K562 (cell line): Measurements from ENCODE around the gene RASSF1. TPM values are rescaled to one million over a fixed set of nuclear protein-coding genes. Genes with fewer than 3 reads are reported as not detected.

Experiments used
- ARNT ChIP-seq, 2 experiments: fragments of 450-650 bp; IDR thresholded peaks; 2 replicates each; pipeline ENCODE4 v1.6.1; 2016; ENCODE audit warnings: mild to moderate bottlenecking in 1 of 2
- E2F3 ChIP-seq: fragments of 250-450 bp; sonication (Bioruptor Pico); IDR thresholded peaks from 2 replicates; pipeline ENCODE4 v1.4.0; 2020; ENCODE audit warnings: mild to moderate bottlenecking
- ILK ChIP-seq: fragments of 450-650 bp; IDR thresholded peaks from 2 replicates; pipeline ENCODE4 v1.6.1; 2016; ENCODE audit warnings: missing genetic modification characterization, low read depth, mild to moderate bottlenecking, missing compliant biosample characterization, moderate library complexity, borderline replicate concordance
- KDM2B ChIP-seq: fragments of 250-450 bp; sonication (Bioruptor Pico); IDR thresholded peaks from 2 replicates; pipeline ENCODE4 v1.8.0; 2021; ENCODE audit warnings: mild to moderate bottlenecking, moderate library complexity
- KDM5B ChIP-seq: fragments of 200-600 bp; sonication (generic); IDR thresholded peaks from 2 replicates; pipeline ENCODE4 v1.6.1; 2012; ENCODE audit warnings: low read depth, mild to moderate bottlenecking, moderate library complexity, low read length, control low read depth, inconsistent platforms; ENCODE audit not compliant: insufficient replicate concordance
- MYNN ChIP-seq, 2 experiments: sonication (generic); formaldehyde crosslinking in 1 of 2; IDR thresholded peaks; 2 replicates each; pipeline versions ENCODE4 v1.5.0 to v1.6.1; 2016 to 2020; ENCODE audit warnings: antibody characterized with exemption in 1 of 2, missing genetic modification reagents in 1 of 2
- NFXL1 ChIP-seq: fragments of 450-650 bp; formaldehyde crosslinking; IDR thresholded peaks from 2 replicates; pipeline ENCODE4 v1.4.0; 2021; ENCODE audit warnings: mild to moderate bottlenecking
- PATZ1 ChIP-seq: fragments of 250-450 bp; sonication (Bioruptor Pico); IDR thresholded peaks from 2 replicates; pipeline ENCODE4 v1.5.0; 2020; ENCODE audit warnings: mild to moderate bottlenecking, borderline replicate concordance
- PBX2 ChIP-seq, 2 experiments: IDR thresholded peaks in 1 of 2; conservative IDR thresholded peaks in 1 of 2; 2 replicates each; pipeline ENCODE4 v1.6.1; 2016; ENCODE audit warnings: low read depth in 2 of 2, mild to moderate bottlenecking in 1 of 2, missing compliant biosample characterization in 1 of 2, missing genetic modification characterization in 1 of 2, moderate library complexity in 1 of 2
- PTRF ChIP-seq: fragments of 450-650 bp; IDR thresholded peaks from 2 replicates; pipeline ENCODE4 v1.6.1; 2016; ENCODE audit warnings: mild to moderate bottlenecking, missing genetic modification characterization, missing compliant biosample characterization
- SNAPC5 ChIP-seq: fragments of 250-450 bp; sonication (Bioruptor Pico); IDR thresholded peaks from 2 replicates; pipeline ENCODE4 v1.8.0; 2021; ENCODE audit warnings: moderate library complexity, mild to moderate bottlenecking, inconsistent platforms
- SP2 ChIP-seq: IDR thresholded peaks from 2 replicates; pipeline ENCODE4 v1.6.1; 2011; ENCODE audit warnings: mild to moderate bottlenecking, low read depth, low read length, moderate library complexity; ENCODE audit not compliant: poor library complexity, severe bottlenecking; ENCODE audit errors: extremely low read depth
- SREBF2 ChIP-seq: sonication (generic); formaldehyde crosslinking; IDR thresholded peaks from 2 replicates; pipeline ENCODE4 v1.4.0; 2020; ENCODE audit warnings: mild to moderate bottlenecking, missing genetic modification reagents
- TGIF2 ChIP-seq: sonication (generic); formaldehyde crosslinking; IDR thresholded peaks from 2 replicates; pipeline ENCODE4 v1.8.1; 2022; ENCODE audit warnings: mild to moderate bottlenecking, missing genetic modification reagents, moderate library complexity
- THAP12 ChIP-seq: fragments of 250-450 bp; sonication (Bioruptor Pico); IDR thresholded peaks from 2 replicates; pipeline ENCODE4 v1.9.0; 2021; ENCODE audit warnings: mild to moderate bottlenecking, inconsistent platforms
- XRCC4 ChIP-seq: IDR thresholded peaks from one replicate; pipeline ENCODE4 v1.6.1; 2011; ENCODE audit not compliant: insufficient read depth, insufficient read length; ENCODE audit errors: extremely low read depth
- ZEB2 ChIP-seq: fragments of 450-650 bp; IDR thresholded peaks from 2 replicates; pipeline ENCODE4 v1.6.1; 2016
- ZNF324 ChIP-seq: fragments of 250-450 bp; sonication (Bioruptor Pico); IDR thresholded peaks from 2 replicates; pipeline ENCODE4 v1.4.0; 2020; ENCODE audit warnings: mild to moderate bottlenecking
- ZNF780A ChIP-seq: fragments of 250-450 bp; sonication (Bioruptor Pico); IDR thresholded peaks from 2 replicates; pipeline ENCODE4 v1.5.0; 2021; ENCODE audit warnings: mild to moderate bottlenecking
- ZSCAN29 ChIP-seq: fragments of 450-650 bp; IDR thresholded peaks from 2 replicates; pipeline ENCODE4 v1.6.1; 2017
- polyA plus RNA-seq, 8 experiments: library from polyadenylated mRNA; depleted of rRNA in 4 of 8; stranded (reverse) in 5 of 8; unstranded in 3 of 8; fragments of >200 nt; fragmentation: Nextera tagmentation in 2 of 8; fragmentation: Illumina TruSeq in 1 of 8; extraction: Ambion mirVana in 2 of 8; extraction: Trizol in 1 of 8; gene quantifications; 2 replicates each; pipeline versions ENCODE4 v1.2.1 to v1.2.3, GENCODE V29; 2011 to 2014; ENCODE audit warnings: inconsistent platforms in 1 of 8, missing spikeins in 1 of 8
- total RNA-seq, 7 experiments: library from RNA; depleted of rRNA in 6 of 7; stranded (reverse); fragments of >200 nt in 6 of 7; fragmentation: Illumina TruSeq in 2 of 7; extraction: Trizol in 2 of 7; gene quantifications; 2 replicates each; pipeline versions ENCODE4 v1.2.1 to v1.2.3, GENCODE V29; 2011 to 2021; ENCODE audit warnings: low replicate concordance in 1 of 7

The RASSF1 gene
- total and polyA plus RNA-seq, 9 of the 15 experiments (the other 6 are each of a cell fraction or from before 2014, with no cell fraction given), result 3.6 to 57.1 (median 24.6) TPM

- TF ChIP-seq ZNF324 (CRISPR knock-in tag) (no peak), SREBF2 (no peak), ZSCAN29 (no peak), XRCC4 (no peak), KDM2B (CRISPR knock-in tag) (no peak), ZNF780A (CRISPR knock-in tag) (no peak), PTRF (tag) (no peak), PBX2 (CRISPR knock-in tag; IDR thresholded peaks at IDR 0.05; ENCODE audit: low read depth) (no peak), PBX2 (tag; conservative IDR thresholded peaks at IDR 0.05; ENCODE audit: low read depth) (no peak), TGIF2 (CRISPR knock-in tag) (no peak), KDM5B (peak; percentile 59), THAP12 (CRISPR knock-in tag) (peak; percentile 16; the same call in 1 of the 2 replicates), MYNN (IDR thresholded peaks at IDR 0.05) (no peak), MYNN (CRISPR knock-in tag; IDR thresholded peaks at IDR 0.05) (no peak), ILK (tag) (no peak), NFXL1 (CRISPR knock-in tag) (no peak), PATZ1 (CRISPR knock-in tag) (no peak), SNAPC5 (no peak), ARNT (IDR thresholded peaks at IDR 0.05) (no peak), E2F3 (CRISPR knock-in tag) (no peak), ZEB2 (no peak), SP2 (no peak)
Measured at GRCh38 chr3:50340448-50341329, at the start of gene RASSF1 (continued).
